Right lobe of liver (tissue), 4 donors: ENCODE results near the gene UBE2E2.

Source experiments
- POLR2A ChIP-seq: fragments of 450-650 bp; IDR thresholded peaks from one replicate; pipeline ENCODE4 v1.6.1; 2017; ENCODE audit warnings: antibody characterized with exemption, mild to moderate bottlenecking
- TF ChIP-seq, protein P1 (sequence below), 4 donors: fragments of 200-600 bp in 3 of 4; fragments of 450-650 bp in 1 of 4; IDR thresholded peaks; one replicate each; pipeline versions ENCODE4 v1.5.1 to v1.8.0; 2016 to 2022; ENCODE audit warnings: antibody characterized with exemption in 4 of 4, mild to moderate bottlenecking in 2 of 4
- donor health status: DM: no; HTN: no; CAD: no.
- donor health status: DM: no; HTN: no; CAD: no.
- donor health status: DM: no; HTN: yes; CAD: no.

DNA sequence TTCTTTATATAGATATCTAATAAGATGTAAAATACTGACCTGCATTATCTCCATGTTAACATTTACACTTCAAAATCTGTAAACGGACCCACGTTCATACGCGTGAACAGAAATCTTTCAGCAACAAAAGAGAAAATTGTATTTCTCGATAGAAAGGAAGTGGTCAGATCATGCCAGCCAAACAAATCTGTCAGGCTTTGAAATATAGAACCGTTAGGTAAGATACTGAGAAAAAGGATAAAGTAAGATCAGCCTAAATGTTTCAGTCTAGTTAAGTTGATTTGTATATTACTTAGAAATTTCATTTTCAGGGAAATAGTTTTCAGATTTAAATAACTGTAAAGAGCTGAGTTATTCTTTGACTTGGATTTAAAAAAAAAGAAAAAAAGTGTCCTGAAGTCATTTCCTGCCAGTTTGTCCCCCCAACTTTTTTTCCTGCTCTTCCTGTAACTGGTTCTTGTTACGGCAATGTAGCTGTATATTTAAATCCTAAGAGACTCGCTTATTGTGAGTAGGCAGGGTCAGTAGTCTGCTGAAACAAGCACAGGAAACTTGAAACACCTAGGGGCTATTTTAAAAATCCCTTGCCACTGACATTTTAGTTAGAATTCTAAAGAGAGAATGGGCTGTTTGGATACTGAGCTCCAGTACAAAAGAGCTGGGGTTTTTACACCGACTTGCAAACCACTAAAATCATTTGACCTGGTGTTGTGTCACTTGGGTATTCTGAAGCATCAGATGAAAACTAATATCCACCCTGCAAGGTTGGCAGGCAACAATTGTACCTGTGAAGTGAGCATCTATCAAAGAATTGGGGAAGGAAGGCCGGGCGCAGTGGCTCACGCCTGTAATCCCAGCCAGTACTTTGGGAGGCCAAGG lies 237.5 kb downstream of the UBE2E2 start:
- TF ChIP-seq, protein P1, sequence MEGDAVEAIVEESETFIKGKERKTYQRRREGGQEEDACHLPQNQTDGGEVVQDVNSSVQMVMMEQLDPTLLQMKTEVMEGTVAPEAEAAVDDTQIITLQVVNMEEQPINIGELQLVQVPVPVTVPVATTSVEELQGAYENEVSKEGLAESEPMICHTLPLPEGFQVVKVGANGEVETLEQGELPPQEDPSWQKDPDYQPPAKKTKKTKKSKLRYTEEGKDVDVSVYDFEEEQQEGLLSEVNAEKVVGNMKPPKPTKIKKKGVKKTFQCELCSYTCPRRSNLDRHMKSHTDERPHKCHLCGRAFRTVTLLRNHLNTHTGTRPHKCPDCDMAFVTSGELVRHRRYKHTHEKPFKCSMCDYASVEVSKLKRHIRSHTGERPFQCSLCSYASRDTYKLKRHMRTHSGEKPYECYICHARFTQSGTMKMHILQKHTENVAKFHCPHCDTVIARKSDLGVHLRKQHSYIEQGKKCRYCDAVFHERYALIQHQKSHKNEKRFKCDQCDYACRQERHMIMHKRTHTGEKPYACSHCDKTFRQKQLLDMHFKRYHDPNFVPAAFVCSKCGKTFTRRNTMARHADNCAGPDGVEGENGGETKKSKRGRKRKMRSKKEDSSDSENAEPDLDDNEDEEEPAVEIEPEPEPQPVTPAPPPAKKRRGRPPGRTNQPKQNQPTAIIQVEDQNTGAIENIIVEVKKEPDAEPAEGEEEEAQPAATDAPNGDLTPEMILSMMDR (IDR thresholded peaks at IDR 0.05), result no peak
- no peak for TF ChIP-seq POLR2A
